SU-DHL-6 (cell line): Measurements from ENCODE around the gene SH3PXD2B.
"Not testable (repeated sequence)": the region's sequence is repeated elsewhere in the genome, so short reads cannot be mapped to it uniquely, and the experiment has no call there.

Experiments used
- H2AFZ ChIP-seq: fragments of 200-600 bp; sonication (generic); 2 replicates; pipeline ENCODE4 v1.6.1; 2014; ENCODE audit warnings: low read depth, mild to moderate bottlenecking, moderate library complexity, mixed read lengths, antibody characterized with exemption, low read length; ENCODE audit not compliant: severe bottlenecking
- H3F3A ChIP-seq: fragments of 200-600 bp; shearing (Covaris generic); 2 replicates; pipeline ENCODE4 v1.6.0; 2016; ENCODE audit warnings: antibody characterized with exemption, mild to moderate bottlenecking; ENCODE audit not compliant: insufficient read depth
- H3K27ac ChIP-seq: fragments of 200-600 bp; sonication (generic); 2 replicates; pipeline ENCODE4 v1.5.1; 2016; ENCODE audit warnings: low read depth, mild to moderate bottlenecking, low read length, moderate library complexity, mixed read lengths
- H3K27me3 ChIP-seq: fragments of 200-600 bp; sonication (generic), shearing (Covaris generic); 2 replicates; pipeline ENCODE4 v1.6.0; 2014; ENCODE audit warnings: mild to moderate bottlenecking, low read length
- H3K36me3 ChIP-seq: fragments of 200-600 bp; sonication (generic); 2 replicates; pipeline ENCODE4 v1.6.1; 2014; ENCODE audit warnings: mild to moderate bottlenecking, low read length, mixed read lengths
- H3K4me2 ChIP-seq: fragments of 300-600, 200-600 bp; shearing (Covaris generic), sonication (generic); 2 replicates; pipeline ENCODE4 v1.6.0; 2014; ENCODE audit warnings: low read length, low read depth, mild to moderate bottlenecking; ENCODE audit not compliant: poor library complexity, severe bottlenecking
- H3K4me3 ChIP-seq: fragments of 200-600 bp; sonication (generic); 2 replicates; pipeline ENCODE4 v1.5.1; 2014; ENCODE audit warnings: antibody characterized with exemption, low read length, mild to moderate bottlenecking, mixed read lengths; ENCODE audit not compliant: insufficient read depth, poor library complexity, severe bottlenecking
- H3K79me2 ChIP-seq: fragments of 200-600 bp; sonication (generic); 2 replicates; pipeline ENCODE4 v1.6.1; 2014; ENCODE audit warnings: mild to moderate bottlenecking, low read length, moderate library complexity; ENCODE audit not compliant: insufficient read depth
- H3K9ac ChIP-seq: fragments of 200-600 bp; sonication (generic); 2 replicates; pipeline ENCODE4 v1.7.0; 2014; ENCODE audit warnings: mild to moderate bottlenecking, low read length
- H3K9me2 ChIP-seq: fragments of 200-600 bp; sonication (generic); replicated peaks from 2 replicates; pipeline ENCODE4 v1.6.1; 2014; ENCODE audit warnings: low read length; ENCODE audit not compliant: insufficient read depth
- H3K9me3 ChIP-seq: fragments of 200-600 bp; sonication (generic); 2 replicates; pipeline ENCODE4 v1.6.1; 2014; ENCODE audit warnings: low read length, mixed read lengths; ENCODE audit not compliant: insufficient read depth
- H4K20me1 ChIP-seq: fragments of 200-600 bp; sonication (generic); 2 replicates; pipeline ENCODE4 v1.6.1; 2014; ENCODE audit warnings: low read depth, mild to moderate bottlenecking, antibody characterized with exemption, low read length, moderate library complexity, mixed read lengths
- CTCF ChIP-seq: fragments of 200-600 bp; sonication (generic); IDR thresholded peaks from one replicate; pipeline ENCODE4 v1.5.1; 2017; ENCODE audit warnings: antibody characterized with exemption, mild to moderate bottlenecking, low read length, moderate library complexity; ENCODE audit not compliant: insufficient read depth, poor library complexity, severe bottlenecking
- EZH2phosphoT487 ChIP-seq: fragments of 200-600 bp; sonication (generic), shearing (Covaris generic); conservative IDR thresholded peaks from 2 replicates; pipeline ENCODE4 v1.6.1; 2018; ENCODE audit warnings: mild to moderate bottlenecking, antibody characterized with exemption, low read length, moderate library complexity, mixed read lengths

Gene SH3PXD2B

GRCh38 chr5:172402531-172403188 lies 51.7 kb downstream of the SH3PXD2B start:
- Histone ChIP-seq H3K27ac (no peak overlapping the region), H3K9me3 (no peaks in the 10 kb centered on the region), H4K20me1 (no peaks in the 10 kb centered on the region), H3K36me3 (no peaks in the 10 kb centered on the region), H3K9ac (no peak overlapping the region), H3K79me2 (no peaks in the 10 kb centered on the region), H2AFZ (no peak overlapping the region), H3K27me3 (no peaks in the 10 kb centered on the region), H3K4me3 (no peak overlapping the region), H3F3A (no peaks in the 10 kb centered on the region), H3K4me2 (no peak overlapping the region), H3K9me2 (no peaks in the 10 kb centered on the region)
- TF ChIP-seq EZH2phosphoT487 = no peak
- TF ChIP-seq CTCF = no peak

DNA sequence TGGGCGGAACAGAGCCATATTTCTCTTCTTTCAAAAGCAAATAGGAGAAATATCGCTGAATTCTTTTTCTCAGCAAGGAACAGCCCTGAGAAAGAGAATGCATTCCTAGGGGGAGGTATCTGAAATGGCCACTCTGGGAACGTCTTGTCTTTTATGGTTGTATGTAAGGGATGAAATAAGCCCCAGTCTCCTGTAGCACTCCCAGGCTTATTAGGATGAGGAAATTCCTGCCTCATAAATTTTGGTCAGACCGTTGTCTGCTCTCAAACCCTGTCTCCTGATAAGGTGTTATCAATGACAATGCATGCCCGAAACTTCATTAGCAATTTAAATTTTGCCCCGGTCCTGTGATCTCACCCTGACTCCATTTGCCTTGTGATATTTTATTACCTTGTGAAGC lies 52.3 kb downstream of the SH3PXD2B start:
- H3K27me3 ChIP-seq, H3K9me2 ChIP-seq, H3K4me2 ChIP-seq, H3K36me3 ChIP-seq, H3K9me3 ChIP-seq, H3K27ac ChIP-seq, H2AFZ ChIP-seq, H3K79me2 ChIP-seq, H4K20me1 ChIP-seq, H3K9ac ChIP-seq, H3K4me3 ChIP-seq, H3F3A ChIP-seq: not testable (repeated sequence)

DNA sequence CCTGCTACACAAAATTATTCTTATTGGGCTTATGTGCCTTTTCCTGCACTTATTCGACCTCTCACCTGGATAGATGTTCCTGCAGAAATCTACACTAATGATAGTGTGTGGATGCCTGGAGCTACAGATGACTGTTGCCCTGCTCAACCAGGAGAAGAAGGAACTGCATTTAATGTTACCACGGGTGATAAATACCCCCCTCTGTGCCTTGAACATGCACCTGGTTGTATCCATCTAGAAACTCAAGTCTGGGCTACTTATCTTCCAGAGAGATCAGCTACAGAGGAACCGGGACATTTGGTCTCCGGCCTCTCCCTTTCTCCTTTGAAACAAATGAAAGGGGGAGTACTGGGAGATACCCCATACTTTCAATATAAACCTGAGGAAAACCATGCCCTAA lies 54.5 kb downstream of the SH3PXD2B start:
- Histone ChIP-seq H3F3A (no peaks in the 10 kb centered on the region), H4K20me1 (no peaks in the 10 kb centered on the region), H3K27me3 (no peaks in the 10 kb centered on the region), H3K9ac (no peak overlapping the region), H3K9me2 (no peaks in the 10 kb centered on the region), H3K4me2 (no peak overlapping the region), H2AFZ (no peak overlapping the region), H3K79me2 (no peaks in the 10 kb centered on the region), H3K9me3 (no peaks in the 10 kb centered on the region), H3K36me3 (no peaks in the 10 kb centered on the region), H3K27ac (no peak overlapping the region), H3K4me3 (no peak overlapping the region)
- TF ChIP-seq CTCF = no peak

- no peak overlapping the region for H3K9ac ChIP-seq
- H3K4me3 ChIP-seq = no peak overlapping the region
- H3F3A ChIP-seq = no peaks in the 10 kb centered on the region
- no peak overlapping the region for H2AFZ ChIP-seq
- no peak overlapping the region for H3K4me2 ChIP-seq
- no peaks in the 10 kb centered on the region for H3K27me3 ChIP-seq
- no peaks in the 10 kb centered on the region for H3K9me2 ChIP-seq
- no peak for TF ChIP-seq CTCF
- no peak for TF ChIP-seq EZH2phosphoT487
- no peak overlapping the region for H3K27ac ChIP-seq
- no peaks in the 10 kb centered on the region for H3K9me3 ChIP-seq
- no peaks in the 10 kb centered on the region for H4K20me1 ChIP-seq
- H3K36me3 ChIP-seq = no peaks in the 10 kb centered on the region
- no peaks in the 10 kb centered on the region for H3K79me2 ChIP-seq
Observed at GRCh38 chr5:172399336-172399735, 55.0 kb downstream of the SH3PXD2B start.

DNA sequence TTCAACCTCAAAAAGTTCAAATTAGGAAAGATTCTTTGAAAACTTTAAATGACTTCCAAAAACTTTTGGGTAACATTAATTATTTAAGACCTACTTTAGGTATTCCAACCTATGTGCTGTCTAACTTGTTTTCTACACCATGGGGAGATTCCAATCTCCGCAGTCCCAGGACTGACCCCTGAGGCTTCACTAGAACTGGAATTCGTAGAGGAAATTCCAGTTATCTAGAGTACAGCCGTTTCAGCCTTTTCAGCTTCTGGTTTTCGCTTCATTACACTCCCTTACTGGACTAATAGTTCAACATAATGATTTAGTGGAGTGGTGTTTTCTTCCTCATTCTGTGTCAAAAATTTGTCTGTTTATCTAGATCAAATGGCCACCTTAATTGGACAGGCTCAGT lies 55.7 kb downstream of the SH3PXD2B start:
- H4K20me1 ChIP-seq, H3K36me3 ChIP-seq, H3K9ac ChIP-seq, H3K9me2 ChIP-seq, H3F3A ChIP-seq, H3K27ac ChIP-seq, H3K79me2 ChIP-seq, H3K9me3 ChIP-seq, H3K27me3 ChIP-seq, H3K4me2 ChIP-seq, H2AFZ ChIP-seq, H3K4me3 ChIP-seq: not testable (repeated sequence)

- not testable (repeated sequence) for H3K27me3 ChIP-seq, H4K20me1 ChIP-seq, H3K79me2 ChIP-seq, H3F3A ChIP-seq, H3K9ac ChIP-seq, H3K9me2 ChIP-seq, H3K4me2 ChIP-seq, H3K36me3 ChIP-seq, H3K9me3 ChIP-seq, H3K27ac ChIP-seq, H2AFZ ChIP-seq, H3K4me3 ChIP-seq
Observed at GRCh38 chr5:172396994-172397393, 57.3 kb downstream of the SH3PXD2B start.
